SK-MEL-5 (cell line): ENCODE data around the gene PCDH15. TPM values are rescaled to one million over a fixed set of nuclear protein-coding genes. Genes with fewer than 3 reads are reported as not detected.

Experiments
- DNase-seq: peaks from one replicate; pipeline ENCODE4 v3.0.0-alpha.2; 2016; ENCODE audit warnings: low read depth, low spot score
- in situ Hi-C: cut with HindIII; loops from 2 replicates; pipeline ENCODE4 v1.10.0; 2016; ENCODE audit warnings: low sequenced_read_pairs, high pct_unique_total_duplicates, low pct_unique_long_range_greater_than_20kb
- small RNA-seq, 2 experiments: library from RNA; depleted of rRNA; stranded (forward); fragments of <200 nt; gene quantifications; one replicate each; pipeline ENCODE3, GENCODE V24; 2014
- total RNA-seq: library from RNA; depleted of rRNA; stranded (reverse); fragments of >200 nt; shearing (Covaris generic); gene quantifications from 2 replicates; pipeline ENCODE4 v1.2.3, GENCODE V29; 2014

The PCDH15 gene
- total RNA-seq, 1 experiment from 2014 or later, result 0.34 TPM

DNA sequence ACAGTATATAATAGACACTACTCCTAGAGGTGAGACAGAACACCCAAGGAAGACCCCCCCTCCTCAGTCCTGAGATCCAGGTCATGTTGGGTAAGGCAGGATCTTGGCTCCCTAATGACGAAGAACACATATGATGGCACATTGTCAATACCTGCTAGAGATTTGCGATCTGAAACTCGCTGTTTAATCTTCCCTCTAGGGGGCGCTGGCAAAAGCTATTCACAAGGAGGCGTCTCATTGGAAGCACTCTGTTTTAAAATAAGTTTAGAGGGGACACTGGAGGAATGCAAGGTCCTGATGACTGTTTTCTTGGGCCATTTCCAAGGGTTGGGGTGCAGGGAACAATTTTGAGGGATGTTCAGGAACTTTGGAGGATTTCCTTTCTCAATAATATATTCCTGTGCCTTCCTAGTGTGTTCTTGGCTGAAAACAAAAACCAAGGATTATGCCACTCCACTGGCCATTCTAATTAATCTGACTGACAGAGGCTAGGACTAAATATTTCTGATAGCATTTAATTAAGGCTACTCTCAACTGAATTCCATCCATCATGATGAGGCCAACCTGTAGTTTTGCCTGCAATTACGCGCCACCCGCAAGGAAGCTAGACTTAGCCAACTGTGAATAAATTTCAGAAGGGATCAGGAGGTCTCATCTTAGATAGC, 1014.7 kb downstream of the PCDH15 start:
- in situ Hi-C loops, result no loop called here
- peak; percentile 45 for DNase-seq

DNA sequence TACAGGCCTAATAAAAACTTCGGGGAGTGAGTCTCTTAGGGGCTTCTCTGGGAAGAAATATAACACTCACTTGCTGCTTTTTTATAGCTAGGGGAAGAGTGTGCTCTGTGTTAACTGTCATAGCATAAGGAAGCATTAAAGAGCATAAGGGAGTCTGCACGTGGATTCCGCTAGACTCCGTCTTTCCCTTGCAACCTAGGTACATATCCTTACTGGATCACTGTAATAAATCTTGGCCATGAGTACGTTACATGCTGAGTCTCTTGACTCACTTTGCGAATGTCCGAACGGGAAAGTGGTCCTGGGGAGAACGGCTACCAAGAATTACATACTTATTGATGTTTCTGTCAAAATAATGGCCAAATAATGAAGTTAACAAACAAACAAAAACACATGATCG, 1029.3 kb downstream of the PCDH15 start:
- DNase-seq, result no peak
- in situ Hi-C loops, result no loop called here

DNA sequence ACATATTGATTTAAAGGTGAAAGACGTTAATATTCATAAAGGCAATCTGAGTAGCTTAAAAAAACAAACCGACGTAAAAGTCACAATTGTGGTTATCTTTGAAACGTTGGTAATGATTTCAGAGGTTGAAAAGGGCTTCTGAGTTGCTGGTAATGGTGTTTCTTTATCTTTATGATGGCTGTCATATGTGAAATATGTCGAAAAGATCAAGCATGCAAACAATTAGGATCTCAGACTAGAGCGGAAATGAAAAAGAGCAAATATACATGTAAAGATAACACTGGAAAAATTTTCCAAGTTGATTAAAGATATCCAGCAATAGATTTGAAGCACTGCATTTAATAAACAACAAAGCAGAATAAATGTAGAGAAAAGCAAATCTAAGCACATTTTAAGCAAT, 1030.1 kb downstream of the PCDH15 start:
- in situ Hi-C loops, result no loop called here

DNA sequence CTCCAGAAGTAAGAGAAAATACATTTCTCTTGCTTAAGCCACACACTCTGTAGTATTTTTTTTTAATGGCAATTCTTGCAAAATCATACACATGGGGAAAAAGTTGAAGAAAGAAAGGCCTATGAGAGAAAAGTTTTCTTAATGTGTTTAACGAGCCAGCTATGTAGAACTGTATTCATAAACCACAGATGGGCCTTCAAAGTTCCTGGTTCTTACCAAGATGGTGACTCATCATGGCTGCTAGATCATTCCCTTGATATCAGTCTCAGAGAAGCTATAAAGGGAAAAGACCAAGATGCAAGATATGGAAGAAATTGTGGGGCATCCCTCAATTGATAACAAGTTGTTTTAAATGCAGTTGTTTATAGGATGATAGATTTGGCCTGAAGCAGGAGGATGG, 1035.7 kb downstream of the PCDH15 start:
- in situ Hi-C loops, result no loop called here
- no peak for DNase-seq

More for the DNA sequence above, 1030.1 kb downstream of the PCDH15 start:
- no peak for DNase-seq

DNA sequence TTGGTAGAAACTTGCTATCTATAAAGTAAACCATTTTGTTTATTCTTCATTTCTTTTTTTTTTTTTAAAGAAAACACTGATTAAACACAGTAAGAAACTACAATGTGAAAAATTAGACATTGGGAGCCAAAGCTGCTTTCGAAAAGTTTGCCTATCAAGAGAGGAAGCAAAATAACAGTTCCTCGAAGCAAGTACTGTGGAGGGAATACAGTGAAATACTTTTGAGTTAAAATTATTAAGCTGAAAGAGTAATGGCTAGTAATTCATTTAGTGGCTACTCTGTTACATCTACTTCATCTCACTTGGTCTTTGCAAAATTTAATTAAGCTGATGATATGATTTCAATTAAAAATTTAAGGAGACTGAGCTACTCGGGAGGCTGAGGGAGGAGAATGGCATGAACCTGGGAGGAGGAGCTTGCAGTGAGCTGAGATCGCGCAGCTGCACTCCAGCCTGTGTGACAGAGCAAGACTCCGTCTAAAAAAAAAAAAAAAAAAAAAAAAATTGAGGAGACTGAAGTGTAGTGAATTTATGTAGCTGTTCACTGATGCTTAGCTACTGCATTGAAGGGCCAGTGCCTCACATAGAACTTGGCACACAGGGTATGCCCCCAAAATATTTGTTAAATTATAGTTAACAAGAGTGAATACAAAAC, 1046.3 kb downstream of the PCDH15 start:
- DNase-seq, result peak; percentile 11
- in situ Hi-C loops, result no loop called here

Small RNA genes lying within 50 kb of the gene (small RNA-seq; reads per million reads assigned to genes)
- gene AL365496.1, result 0 reads per million in 2 experiments
- gene MIR548F1, result 0 to 0.05 reads per million in 2 experiments
- 0 reads per million in 2 experiments for gene RNU6-687P
